GM23248 (cell line): Measurements from ENCODE around the gene C18orf32.

Experiments used
- EZH2 ChIP-seq: fragments of 200-600 bp; sonication (generic); IDR thresholded peaks from 2 replicates; pipeline ENCODE4 v1.6.1; 2018; ENCODE audit warnings: antibody characterized with exemption, mild to moderate bottlenecking; ENCODE audit not compliant: insufficient read depth, poor library complexity, severe bottlenecking
- EZH2phosphoT487 ChIP-seq: fragments of 200-600 bp; sonication (generic); IDR thresholded peaks from 2 replicates; pipeline ENCODE4 v1.6.1; 2018; ENCODE audit warnings: antibody characterized with exemption, moderate library complexity, mild to moderate bottlenecking, low read depth; ENCODE audit not compliant: insufficient read depth

DNA sequence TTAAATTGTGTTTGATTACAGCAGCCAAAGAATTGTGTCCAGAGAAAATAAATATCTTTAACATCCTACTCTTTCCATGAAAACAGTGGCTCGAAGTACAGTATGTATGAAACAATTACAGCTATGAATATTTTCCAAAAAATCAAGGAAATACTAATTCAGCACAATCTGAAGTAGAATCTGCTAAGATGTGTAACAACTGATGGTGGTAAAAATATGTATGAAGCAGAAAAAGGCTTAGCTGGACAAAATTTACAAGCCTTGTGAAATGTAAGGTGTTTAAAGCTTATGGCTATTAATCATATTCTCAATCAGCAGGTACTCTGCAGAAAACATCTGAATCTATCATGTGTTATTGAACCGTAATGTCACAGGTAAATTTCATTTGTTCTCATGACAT is 43.2 kb downstream of the C18orf32 start:
- no peak for TF ChIP-seq EZH2
- TF ChIP-seq EZH2phosphoT487, result no peak
